Peyer's patch (tissue), 4 donors: ENCODE measurements around the gene NHSL1. TPM values are rescaled to one million over a fixed set of nuclear protein-coding genes. Genes with fewer than 3 reads are reported as not detected.

ENCODE experiments used
- DNase-seq, 3 donors: peaks; one replicate each; pipeline ENCODE4 v3.0.0-alpha.2; 2017 to 2019
- H3K27ac ChIP-seq, 4 donors: fragments of 200-600 bp; sonication (generic); one replicate each; pipeline ENCODE4 v1.5.1; 2016 to 2019
- H3K27me3 ChIP-seq, 2 donors: fragments of 200-600 bp; sonication (generic); one replicate each; pipeline ENCODE4 v1.5.1; 2019
- H3K36me3 ChIP-seq, 3 donors: fragments of 200-600 bp; sonication (generic); one replicate each; pipeline ENCODE4 v1.5.1; 2016 to 2019
- H3K4me1 ChIP-seq, 4 donors: fragments of 200-600 bp; sonication (generic); one replicate each; pipeline ENCODE4 v1.5.1; 2016 to 2019
- H3K4me3 ChIP-seq, 4 donors: fragments of 200-600 bp; sonication (generic); 1 replicate in 3 of 4; 2 replicates in 1 of 4; pipeline ENCODE4 v1.5.1; 2016 to 2019; ENCODE audit warnings: mild to moderate bottlenecking in 1 of 4
- H3K9me3 ChIP-seq, 4 donors: fragments of 200-600 bp; sonication (generic); one replicate each; pipeline ENCODE4 v1.5.1; 2016 to 2019; ENCODE audit warnings: mild to moderate bottlenecking in 1 of 4
- CTCF ChIP-seq, 6 experiments: fragments of 450-650 bp in 4 of 6; fragments of 200-600 bp in 2 of 6; sonication (generic) in 1 of 6; IDR thresholded peaks; one replicate each; pipeline ENCODE4 v1.5.1; 2017 to 2019; ENCODE audit warnings: antibody characterized with exemption in 6 of 6, mild to moderate bottlenecking in 3 of 6, moderate library complexity in 1 of 6
- POLR2A ChIP-seq, 2 donors: fragments of 450-650 bp; IDR thresholded peaks; one replicate each; pipeline ENCODE4 v1.5.1; 2017; ENCODE audit warnings: antibody characterized with exemption in 2 of 2, mild to moderate bottlenecking in 2 of 2, moderate library complexity in 2 of 2
- total RNA-seq, 4 donors: library from RNA; depleted of rRNA; stranded (reverse); fragments of >200 nt; gene quantifications; one replicate each; pipeline ENCODE4 v1.1.0, GENCODE V29; 2016

NHSL1 gene
- total RNA-seq, 4 donors from 2014 or later = 48.7 to 187 (median 160) TPM

- TF ChIP-seq CTCF (IDR thresholded peaks at IDR 0.05) (no peak), POLR2A (IDR thresholded peaks at IDR 0.05) (no peak)
- no peak overlapping the region for H3K27ac ChIP-seq
- no peaks in the 10 kb centered on the region for H3K9me3 ChIP-seq
- H3K4me3 ChIP-seq = no peak overlapping the region
- no peaks in the 10 kb centered on the region for H3K4me1 ChIP-seq
- no peak for DNase-seq
- H3K36me3 ChIP-seq = no peaks in the 10 kb centered on the region
- H3K27me3 ChIP-seq = no peaks in the 10 kb centered on the region
These were observed 28.8 kb upstream of the NHSL1 start for GRCh38 chr6:138528137-138528536.

DNA sequence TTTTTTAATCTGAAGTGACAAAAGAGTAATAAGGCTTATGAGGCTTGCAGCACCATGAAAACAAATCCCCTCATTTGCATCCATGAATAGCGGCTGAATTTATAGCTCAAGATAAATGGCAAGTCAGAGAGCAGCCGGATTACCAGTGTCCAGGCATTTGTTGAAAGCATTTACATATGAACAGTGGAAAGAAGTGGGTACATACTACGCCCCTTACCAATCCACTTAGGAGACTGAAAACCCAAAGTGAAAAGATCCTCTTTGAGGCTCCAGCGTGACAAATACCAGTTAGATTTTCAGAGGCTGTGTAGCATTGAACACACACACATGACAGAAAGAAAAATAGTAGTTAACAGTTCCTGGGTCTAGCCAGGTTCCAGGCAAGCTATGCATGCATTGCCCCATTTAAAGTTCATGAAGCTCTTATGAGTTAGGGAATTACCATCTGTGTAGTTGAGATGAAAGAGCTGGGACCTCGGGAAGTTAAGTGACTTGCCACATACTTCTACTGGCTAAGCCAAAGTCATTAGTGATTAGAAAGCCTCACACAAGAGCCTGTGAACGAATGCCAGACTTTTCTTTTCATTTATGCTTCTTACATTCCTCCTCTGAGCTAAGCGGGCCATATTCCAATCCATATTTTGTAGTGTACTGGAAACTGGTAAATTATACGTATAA lies 28.3 kb upstream of the NHSL1 start:
- Histone ChIP-seq H3K36me3 (no peaks in the 10 kb centered on the region), H3K27ac (no peak overlapping the region), H3K9me3 (no peaks in the 10 kb centered on the region), H3K4me1 (no peaks in the 10 kb centered on the region), H3K4me3 (no peak overlapping the region), H3K27me3 (no peaks in the 10 kb centered on the region)
- no peak for DNase-seq
- TF ChIP-seq POLR2A (IDR thresholded peaks at IDR 0.05) = no peak
- no peak for TF ChIP-seq CTCF (IDR thresholded peaks at IDR 0.05)

DNA sequence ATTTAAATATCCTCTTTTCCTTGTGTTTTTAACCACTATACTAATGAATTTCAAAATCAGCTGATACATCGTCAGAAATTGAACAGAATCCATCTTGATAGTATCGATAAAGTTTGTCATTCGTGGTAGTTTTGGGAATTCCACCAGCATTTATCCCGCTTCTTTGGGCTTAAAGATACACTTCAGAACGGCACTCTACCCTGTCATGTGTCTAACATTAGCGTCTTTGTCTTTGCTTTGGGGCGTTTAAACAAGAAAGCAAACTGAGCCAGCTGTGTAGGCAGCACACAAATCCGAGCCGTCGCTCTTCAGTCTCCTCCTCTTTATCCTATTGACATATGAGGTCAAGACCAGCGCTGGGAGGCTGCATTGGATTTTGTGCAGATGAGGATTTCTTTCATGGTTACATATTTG lies 27.5 kb upstream of the NHSL1 start:
- H3K4me1 ChIP-seq = no peaks in the 10 kb centered on the region
- TF ChIP-seq CTCF (IDR thresholded peaks at IDR 0.05) = no peak
- TF ChIP-seq POLR2A (IDR thresholded peaks at IDR 0.05) = no peak
- DNase-seq = no peak
- H3K9me3 ChIP-seq = no peaks in the 10 kb centered on the region
- H3K36me3 ChIP-seq = no peaks in the 10 kb centered on the region
- H3K27me3 ChIP-seq = no peaks in the 10 kb centered on the region
- H3K4me3 ChIP-seq = no peak overlapping the region
- no peak overlapping the region for H3K27ac ChIP-seq

- no peaks in the 10 kb centered on the region for H3K4me1 ChIP-seq
- DNase-seq = no peak
- H3K9me3 ChIP-seq = no peaks in the 10 kb centered on the region
- H3K27me3 ChIP-seq = no peaks in the 10 kb centered on the region
- no peak overlapping the region for H3K27ac ChIP-seq
- TF ChIP-seq CTCF (IDR thresholded peaks at IDR 0.05) (no peak), POLR2A (IDR thresholded peaks at IDR 0.05) (no peak)
- H3K4me3 ChIP-seq = no peak overlapping the region
- no peaks in the 10 kb centered on the region for H3K36me3 ChIP-seq
These were observed 26.1 kb upstream of the NHSL1 start for GRCh38 chr6:138525355-138525754.

DNA sequence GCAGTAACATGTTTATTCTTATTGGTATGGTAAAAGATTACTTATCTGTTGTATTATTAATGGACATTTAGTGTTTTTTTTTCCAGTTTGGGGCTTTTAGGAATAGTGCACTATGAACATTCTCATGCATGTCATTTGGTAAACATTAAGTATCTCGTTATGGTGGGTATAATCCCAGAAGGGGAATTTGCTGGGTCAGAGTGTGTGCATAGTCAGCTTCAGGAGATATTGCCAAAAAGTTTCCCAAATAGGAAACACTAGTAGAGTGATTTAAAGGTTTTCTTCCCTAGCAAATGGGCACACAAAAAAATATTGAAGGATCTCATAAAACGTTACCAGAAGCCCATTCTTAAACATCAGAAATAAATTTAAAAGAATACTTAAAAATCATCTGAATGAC lies 25.2 kb upstream of the NHSL1 start:
- H3K4me3 ChIP-seq = no peak overlapping the region
- DNase-seq = no peak
- TF ChIP-seq POLR2A (IDR thresholded peaks at IDR 0.05) (no peak), CTCF (IDR thresholded peaks at IDR 0.05) (no peak)
- H3K27ac ChIP-seq = no peak overlapping the region
- H3K36me3 ChIP-seq = no peaks in the 10 kb centered on the region
- H3K27me3 ChIP-seq = no peaks in the 10 kb centered on the region
- H3K4me1 ChIP-seq = no peaks in the 10 kb centered on the region
- no peaks in the 10 kb centered on the region for H3K9me3 ChIP-seq
